NCI-H748 treated with DMSO at 0.1 percent for 48 hours (cell line): ENCODE results near the gene SLC12A7.

Experiments used
- DNase-seq: peaks from one replicate; lab custom pipeline; 2025; lab: John Stamatoyannopoulos, UW

SLC12A7 gene

GRCh38 chr5:1077491-1078020 lies 34.3 kb downstream of the SLC12A7 start:
- DNase-seq: no peak

GRCh38 chr5:1077026-1077425 lies 34.8 kb downstream of the SLC12A7 start:
- DNase-seq: no peak

GRCh38 chr5:1076406-1076805 lies 35.5 kb downstream of the SLC12A7 start:
- no peak for DNase-seq

- no peak for DNase-seq
Measured at GRCh38 chr5:1075931-1076330, 35.9 kb downstream of the SLC12A7 start.

- no peak for DNase-seq
Measured at GRCh38 chr5:1075555-1075881, 36.3 kb downstream of the SLC12A7 start.

- no peak for DNase-seq
Measured at GRCh38 chr5:1074816-1075554, 36.9 kb downstream of the SLC12A7 start.

- no peak for DNase-seq
Measured at GRCh38 chr5:1074226-1074625, 37.6 kb downstream of the SLC12A7 start.

GRCh38 chr5:1073239-1074102 lies 38.4 kb downstream of the SLC12A7 start:
- DNase-seq: no peak

GRCh38 chr5:1069720-1070088 lies 42.2 kb downstream of the SLC12A7 start:
- DNase-seq: no peak

GRCh38 chr5:1068895-1069719 lies 42.8 kb downstream of the SLC12A7 start:
- no peak for DNase-seq

GRCh38 chr5:1068204-1068894 lies 43.5 kb downstream of the SLC12A7 start:
- no peak for DNase-seq

GRCh38 chr5:1067141-1068121 lies 44.4 kb downstream of the SLC12A7 start:
- no peak for DNase-seq

GRCh38 chr5:1066676-1067075 lies 45.2 kb downstream of the SLC12A7 start:
- no peak for DNase-seq

- no peak for DNase-seq
Measured at GRCh38 chr5:1065891-1066650, 45.8 kb downstream of the SLC12A7 start.

- no peak for DNase-seq
Measured at GRCh38 chr5:1065143-1065750, 46.6 kb downstream of the SLC12A7 start.

GRCh38 chr5:1064383-1065142 lies 47.3 kb downstream of the SLC12A7 start:
- DNase-seq: no peak

- DNase-seq: no peak
Measured at GRCh38 chr5:1063661-1064382, 48.0 kb downstream of the SLC12A7 start.
